T-helper 2 cell (primary cell): ENCODE results near the gene LTBP4.

Experiments
- DNase-seq, 5 experiments: peaks; one replicate each; pipeline versions ENCODE4 v3.0.0 to v3.0.0-alpha.2; 2012 to 2022

LTBP4 gene

DNA sequence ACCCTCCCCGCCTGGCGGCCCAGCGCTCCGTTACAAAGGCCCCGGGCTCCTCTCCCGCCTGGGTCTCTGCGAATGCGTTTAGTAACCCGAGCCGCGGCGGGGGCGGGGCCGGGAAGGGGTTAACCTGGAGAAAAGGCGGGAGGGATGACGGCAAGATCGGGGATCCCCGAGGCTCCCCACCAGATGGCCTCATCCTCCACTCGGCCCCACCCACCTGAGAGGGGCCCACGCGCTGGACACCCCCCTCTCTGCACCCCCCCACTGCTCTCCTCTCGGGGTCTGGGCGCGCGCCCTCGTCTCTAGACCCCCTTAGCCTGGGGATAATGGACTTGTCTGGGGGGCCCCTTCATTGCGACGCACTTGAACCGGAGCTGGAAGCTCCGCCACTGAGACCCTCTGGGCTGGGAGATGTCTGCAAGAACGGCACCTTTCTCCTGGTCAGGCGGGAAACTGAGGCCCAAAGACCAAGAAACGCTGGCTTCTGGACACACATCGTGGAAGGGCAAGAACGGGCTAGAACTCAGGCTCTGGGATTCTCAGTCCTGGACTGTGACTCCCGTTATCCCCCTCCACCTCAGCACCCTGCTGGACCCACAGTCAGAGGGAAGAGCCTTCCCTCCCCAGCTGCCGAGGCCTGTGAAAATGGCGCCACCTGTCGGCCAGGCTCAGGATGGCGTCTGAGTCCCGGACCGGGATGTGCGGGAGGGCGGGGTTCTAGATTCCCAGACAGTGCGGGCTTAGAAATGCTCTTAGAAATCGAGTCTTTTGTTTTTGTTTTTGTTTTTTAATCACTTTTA is 2.9 kb upstream of the LTBP4 start:
- peak; percentile 69 to 79 (median 75) for DNase-seq

DNA sequence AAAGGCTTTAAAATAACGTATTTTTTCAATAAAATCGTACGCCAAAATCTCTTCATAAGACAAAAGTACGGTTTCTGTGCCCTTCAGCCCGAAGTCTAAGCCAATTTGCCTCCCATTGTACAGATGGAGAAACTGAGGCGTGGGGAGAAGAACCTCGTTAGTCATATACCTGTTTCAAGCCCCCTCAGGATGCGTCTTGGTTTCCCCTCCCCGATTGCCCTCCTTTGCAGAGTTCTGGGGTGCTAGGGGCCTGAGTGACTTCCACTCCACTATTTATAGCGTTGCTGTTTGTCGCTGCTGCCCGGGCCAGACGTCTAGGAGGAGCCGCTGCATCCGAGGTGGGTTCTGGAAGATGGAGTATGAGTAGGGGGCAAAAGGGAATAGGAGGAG is 2.3 kb upstream of the LTBP4 start:
- no peak for DNase-seq

- DNase-seq: no peak
Measured at GRCh38 chr19:40599331-40599901, 1.8 kb upstream of the LTBP4 start.

DNA sequence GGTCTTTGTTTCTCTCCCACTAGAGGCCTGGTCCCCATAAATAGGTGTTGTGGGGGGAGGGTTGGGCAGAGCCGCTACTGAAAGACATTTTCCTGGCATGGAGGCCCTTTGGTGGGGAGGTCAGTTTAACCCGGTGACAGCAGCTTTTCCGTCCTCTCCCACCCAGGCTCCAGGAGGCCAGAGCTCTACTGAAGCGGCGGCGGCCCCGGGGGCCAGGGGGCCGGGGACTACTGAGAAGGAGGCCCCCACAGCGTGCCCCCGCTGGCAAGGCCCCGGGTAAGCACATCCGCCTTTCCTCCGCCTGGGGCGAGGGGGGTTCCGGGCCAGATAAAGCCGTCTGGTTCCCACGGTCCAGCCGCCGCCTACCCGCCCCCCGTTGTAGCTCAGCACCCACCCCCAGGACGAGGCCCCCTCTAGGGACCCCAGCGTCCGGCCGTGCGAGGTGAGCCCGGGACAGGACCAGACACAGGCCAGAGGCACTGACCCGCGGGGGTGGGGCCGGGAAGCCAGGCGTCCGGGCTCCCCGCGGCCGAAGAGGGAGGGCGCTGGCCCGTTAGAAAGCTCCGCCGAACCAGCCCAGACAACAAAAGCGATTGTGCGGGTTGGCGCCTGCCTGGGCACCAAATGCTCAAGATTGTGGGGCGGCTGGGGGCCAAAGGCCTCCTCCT is 1.1 kb upstream of the LTBP4 start:
- DNase-seq: no peak

DNA sequence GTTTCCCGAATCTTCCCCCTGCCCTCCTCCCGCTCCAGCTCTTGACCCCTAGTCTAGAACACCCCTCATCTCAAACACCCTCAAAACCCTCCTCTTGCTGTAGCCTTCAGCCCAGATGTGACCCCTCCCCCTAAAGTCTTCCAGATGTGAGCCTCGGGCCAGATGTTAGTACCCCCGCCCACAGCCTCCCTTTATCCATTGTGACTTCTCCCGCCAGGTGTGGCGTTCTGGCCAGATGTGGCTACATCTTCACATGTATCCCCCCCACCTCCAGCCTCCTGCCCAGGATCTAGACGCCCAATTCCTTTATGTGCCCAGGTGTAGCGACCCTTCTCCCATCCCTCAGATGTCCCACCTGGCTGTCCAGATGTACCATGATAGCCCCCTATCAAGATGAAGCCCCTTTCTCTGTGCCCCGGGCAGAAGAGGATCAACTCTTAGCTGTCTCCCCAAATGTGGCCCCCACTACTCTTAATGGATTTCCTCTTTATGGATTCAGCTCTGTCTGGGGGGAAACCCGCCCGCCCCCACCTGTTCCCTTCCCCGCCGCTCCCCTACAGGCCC is 517 bp upstream of the LTBP4 start:
- DNase-seq: no peak

- DNase-seq: no peak
Measured at GRCh38 chr19:40603071-40603388, 1.9 kb downstream of the LTBP4 start.

DNA sequence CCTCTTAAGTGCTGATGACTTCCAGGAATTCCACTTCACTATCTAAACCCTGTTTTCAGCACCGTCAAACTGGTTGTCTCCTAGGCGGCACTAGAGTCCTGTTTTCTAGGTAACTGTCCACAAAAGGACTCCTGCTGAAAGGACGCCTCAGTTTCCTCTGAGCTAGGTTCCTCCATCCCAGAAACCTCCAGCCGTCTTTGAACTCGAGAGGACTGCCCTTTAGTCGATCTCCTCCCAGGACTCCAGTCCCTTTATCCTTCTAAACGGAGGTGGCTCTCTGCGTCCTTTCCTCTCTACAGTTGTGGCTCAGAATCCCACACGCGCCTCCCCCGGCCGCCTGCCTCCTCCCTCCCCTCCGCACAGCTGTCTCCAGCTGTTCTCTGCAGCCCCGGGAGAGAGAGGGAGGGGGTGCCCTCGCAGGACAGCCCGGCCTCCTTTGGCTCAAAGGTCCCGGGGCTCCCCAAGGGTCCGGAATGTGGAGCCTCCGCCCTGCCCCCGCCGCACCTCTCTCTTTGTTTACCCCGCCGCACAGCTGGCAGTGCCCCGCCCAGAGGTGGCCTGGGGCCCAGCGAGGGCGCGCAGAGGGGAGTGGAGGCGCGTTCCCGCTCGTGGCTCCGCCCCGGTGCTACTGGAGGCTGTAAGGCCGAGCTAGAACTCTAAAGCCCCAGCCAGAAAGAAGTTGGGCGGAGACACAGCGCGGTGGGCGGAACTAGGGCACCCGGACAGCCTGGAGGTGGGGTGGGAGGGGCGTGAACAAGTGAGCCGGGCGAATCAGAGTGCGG is 2.4 kb downstream of the LTBP4 start:
- DNase-seq: peak; percentile 94 to 99 (median 97)

DNA sequence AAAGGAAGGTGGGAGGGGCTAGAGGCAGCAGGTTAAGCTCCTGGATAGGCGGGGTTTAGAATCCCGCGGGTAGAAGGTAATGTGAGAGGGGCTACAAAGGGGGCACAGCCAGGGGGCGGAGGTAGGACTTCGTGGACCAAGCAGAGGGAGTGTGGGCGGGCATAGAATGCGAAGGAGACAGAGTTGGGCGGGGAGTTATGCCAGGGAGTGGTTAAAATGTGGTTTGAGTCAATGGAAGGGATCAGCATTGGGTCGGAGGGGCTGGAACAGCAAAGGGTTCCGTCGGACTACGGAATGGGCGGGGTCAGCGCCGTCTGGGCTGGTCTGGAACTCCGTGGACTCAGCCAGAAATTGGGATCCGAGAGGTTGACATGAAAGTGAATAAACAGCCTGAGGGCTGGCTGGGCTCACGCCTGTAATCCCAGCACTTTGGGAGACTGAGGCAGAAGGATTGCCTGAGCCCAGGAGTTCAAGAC is 3.0 kb downstream of the LTBP4 start:
- DNase-seq: no peak

GRCh38 chr19:40604647-40605215 is 3.6 kb downstream of the LTBP4 start:
- DNase-seq: no peak

- peak; percentile 60 to 95 (median 81) for DNase-seq
Measured at GRCh38 chr19:40605216-40605971, 4.2 kb downstream of the LTBP4 start.

DNA sequence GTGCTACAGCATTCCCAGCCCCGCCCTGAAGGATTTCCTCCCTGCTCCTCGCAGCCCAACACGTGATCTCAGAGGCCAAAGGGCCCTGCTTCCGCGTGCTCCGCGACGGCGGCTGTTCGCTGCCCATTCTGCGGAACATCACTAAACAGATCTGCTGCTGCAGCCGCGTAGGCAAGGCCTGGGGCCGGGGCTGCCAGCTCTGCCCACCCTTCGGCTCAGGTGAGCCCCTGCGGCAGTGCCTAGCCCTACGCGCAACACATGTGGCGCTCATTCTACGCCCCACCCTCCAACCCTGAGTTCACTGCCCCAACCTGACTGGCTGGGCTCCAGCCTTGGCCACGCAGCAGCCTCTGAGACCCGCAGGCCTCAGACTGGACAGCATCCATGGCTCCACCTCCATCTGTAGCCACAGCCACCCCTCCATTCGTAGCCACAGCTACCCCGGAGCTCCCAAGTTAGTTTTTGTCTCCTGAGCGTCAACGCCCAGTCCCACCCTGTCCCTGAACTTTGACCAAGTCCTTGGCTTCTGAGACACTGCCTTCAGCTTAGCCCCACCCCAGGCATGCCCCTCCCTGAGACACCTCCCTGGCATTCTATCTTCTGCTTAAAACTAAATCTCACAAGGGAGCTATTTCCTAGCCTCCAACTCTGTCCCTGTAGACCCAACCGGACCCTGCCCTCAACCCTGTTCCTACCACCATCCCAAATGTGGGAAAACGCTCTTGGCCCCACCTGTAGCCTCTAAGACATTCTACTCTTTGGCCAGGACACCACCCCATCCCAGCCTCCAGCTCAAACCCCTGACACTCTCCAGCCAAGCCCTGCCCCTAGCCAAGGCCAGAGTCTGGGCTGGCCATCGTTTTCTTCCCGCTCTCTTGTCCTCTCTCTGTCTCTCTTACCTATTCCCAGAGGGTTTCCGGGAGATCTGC is 6.4 kb downstream of the LTBP4 start:
- DNase-seq: no peak

- no peak for DNase-seq
Measured at GRCh38 chr19:40608240-40608621, 7.1 kb downstream of the LTBP4 start.

- no peak for DNase-seq
Measured at GRCh38 chr19:40608957-40609356, 7.8 kb downstream of the LTBP4 start.

DNA sequence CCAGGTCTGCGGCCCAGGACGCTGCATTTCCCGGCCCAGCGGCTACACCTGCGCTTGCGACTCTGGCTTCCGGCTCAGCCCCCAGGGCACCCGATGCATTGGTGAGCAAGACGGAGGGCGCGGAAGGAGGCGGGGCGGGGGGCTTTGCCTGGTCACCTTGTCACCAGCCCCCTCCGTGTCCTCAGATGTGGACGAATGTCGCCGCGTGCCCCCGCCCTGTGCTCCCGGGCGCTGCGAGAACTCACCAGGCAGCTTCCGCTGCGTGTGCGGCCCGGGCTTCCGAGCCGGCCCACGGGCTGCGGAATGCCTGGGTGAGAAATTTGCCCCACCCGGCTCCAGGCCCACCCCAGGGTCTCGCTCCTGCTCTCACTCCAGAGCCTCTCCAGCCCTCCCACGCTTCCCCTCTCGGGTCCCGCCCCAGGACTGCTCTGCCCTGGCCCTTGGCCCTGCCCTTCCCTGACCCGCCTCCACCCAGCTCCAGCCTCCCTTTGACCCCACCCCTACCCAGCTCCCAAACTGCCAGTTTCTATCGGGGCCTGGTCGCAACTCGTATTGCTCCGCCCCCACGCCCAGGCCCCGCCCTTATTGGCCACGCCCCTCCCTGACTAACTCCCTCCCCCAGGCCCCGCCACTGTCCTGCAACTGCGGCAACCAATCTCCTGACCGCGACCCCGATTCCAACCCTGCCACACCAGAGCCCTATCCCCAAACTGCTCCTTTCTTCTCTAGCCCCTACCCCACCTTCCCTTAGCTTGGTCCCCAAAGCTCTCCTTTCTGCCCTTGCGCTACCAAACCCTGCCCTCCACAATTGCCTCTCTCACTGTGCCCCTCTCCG is 8.6 kb downstream of the LTBP4 start:
- DNase-seq: peak; percentile 63 to 87 (median 78)

- peak; percentile 43 to 89 (median 60) for DNase-seq
Measured at GRCh38 chr19:40610396-40611064, 9.4 kb downstream of the LTBP4 start.

DNA sequence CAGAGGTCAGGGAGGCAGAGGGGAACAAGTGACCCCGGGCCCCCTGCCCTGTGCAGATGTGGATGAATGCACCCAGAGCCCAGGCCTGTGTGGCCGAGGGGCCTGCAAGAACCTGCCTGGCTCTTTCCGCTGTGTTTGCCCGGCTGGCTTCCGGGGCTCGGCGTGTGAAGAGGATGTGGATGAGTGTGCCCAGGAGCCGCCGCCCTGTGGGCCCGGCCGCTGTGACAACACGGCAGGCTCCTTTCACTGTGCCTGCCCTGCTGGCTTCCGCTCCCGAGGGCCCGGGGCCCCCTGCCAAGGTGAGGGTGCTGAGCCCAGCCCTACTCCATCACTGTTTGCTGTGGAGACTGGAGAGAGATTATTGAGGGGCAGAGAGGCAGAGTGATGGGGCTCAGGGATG is 9.9 kb downstream of the LTBP4 start:
- DNase-seq: peak in 1 of 5 experiments; percentile 70

GRCh38 chr19:40611900-40612698 is 10.9 kb downstream of the LTBP4 start:
- no peak for DNase-seq
